ENCODE results near the gene ACADL.
A peak's percentile ranks its signal among the peaks of the same experiment; 100 is the strongest.

ACADL gene

GRCh38 chr2:210170446-210171303, 54.6 kb downstream of the ACADL start:
- peak overlapping the region; percentile 98 for H3K27ac Mint-ChIP-seq
- DNase-seq: peak; percentile 99
- no peaks in the 10 kb centered on the region for H3K9me3 Mint-ChIP-seq
- H3K4me1 Mint-ChIP-seq: peaks cover 48% of the 10 kb centered on the region
- ATAC-seq: peak; percentile 75
- peak overlapping the region; percentile 95 for H3K4me3 Mint-ChIP-seq
- H3K36me3 Mint-ChIP-seq (ENCODE audit: low read depth): no peaks in the 10 kb centered on the region
- H3K27me3 Mint-ChIP-seq: peaks cover 5% of the 10 kb centered on the region

- Mint-ChIP-seq H3K36me3 (ENCODE audit: low read depth) (no peaks in the 10 kb centered on the region), H3K9me3 (no peaks in the 10 kb centered on the region), H3K27ac (peak overlapping the region; percentile 98), H3K4me1 (peaks cover 48% of the 10 kb centered on the region), H3K27me3 (peaks cover 5% of the 10 kb centered on the region), H3K4me3 (peak overlapping the region; percentile 95)
- no peak for ATAC-seq
- no peak for DNase-seq
Observed at GRCh38 chr2:210170196-210170445, 55.1 kb downstream of the ACADL start.

GRCh38 chr2:210169516-210170195, 55.6 kb downstream of the ACADL start:
- Mint-ChIP-seq H3K27me3 (peaks cover 5% of the 10 kb centered on the region), H3K36me3 (ENCODE audit: low read depth) (no peaks in the 10 kb centered on the region), H3K4me3 (peak overlapping the region; percentile 95), H3K27ac (peak overlapping the region; percentile 98), H3K4me1 (peaks cover 48% of the 10 kb centered on the region), H3K9me3 (no peaks in the 10 kb centered on the region)
- no peak for DNase-seq
- peak; percentile 60 for ATAC-seq

- Mint-ChIP-seq H3K9me3 (no peaks in the 10 kb centered on the region), H3K4me1 (peaks cover 58% of the 10 kb centered on the region), H3K4me3 (no peak overlapping the region), H3K36me3 (ENCODE audit: low read depth) (no peaks in the 10 kb centered on the region), H3K27ac (no peak overlapping the region), H3K27me3 (peaks cover 3% of the 10 kb centered on the region)
- ATAC-seq (no peak), DNase-seq (no peak)
Observed at GRCh38 chr2:210167227-210167626, 58.0 kb downstream of the ACADL start.

GRCh38 chr2:210162466-210163124, 62.7 kb downstream of the ACADL start:
- ATAC-seq: no peak
- Mint-ChIP-seq H3K9me3 (no peaks in the 10 kb centered on the region), H3K4me3 (no peak overlapping the region), H3K4me1 (peaks cover 24% of the 10 kb centered on the region), H3K27ac (no peak overlapping the region), H3K36me3 (ENCODE audit: low read depth) (peaks cover 2% of the 10 kb centered on the region), H3K27me3 (no peaks in the 10 kb centered on the region)
- DNase-seq: no peak

- DNase-seq: no peak
- no peak overlapping the region for H3K27ac Mint-ChIP-seq
- no peaks in the 10 kb centered on the region for H3K27me3 Mint-ChIP-seq
- H3K36me3 Mint-ChIP-seq (ENCODE audit: low read depth): peaks cover 5% of the 10 kb centered on the region
- peaks cover 14% of the 10 kb centered on the region for H3K4me1 Mint-ChIP-seq
- ATAC-seq: no peak
- H3K4me3 Mint-ChIP-seq: no peak overlapping the region
- no peaks in the 10 kb centered on the region for H3K9me3 Mint-ChIP-seq
Observed at GRCh38 chr2:210159059-210159458, 66.2 kb downstream of the ACADL start.

- no peak overlapping the region for H3K27ac Mint-ChIP-seq
- no peaks in the 10 kb centered on the region for H3K9me3 Mint-ChIP-seq
- peaks cover 11% of the 10 kb centered on the region for H3K36me3 Mint-ChIP-seq (ENCODE audit: low read depth)
- peaks cover 12% of the 10 kb centered on the region for H3K4me1 Mint-ChIP-seq
- no peaks in the 10 kb centered on the region for H3K27me3 Mint-ChIP-seq
- no peak for DNase-seq
- ATAC-seq: no peak
- no peak overlapping the region for H3K4me3 Mint-ChIP-seq
Observed at GRCh38 chr2:210158236-210158635, 67.0 kb downstream of the ACADL start.

- DNase-seq: no peak
- H3K9me3 Mint-ChIP-seq: no peaks in the 10 kb centered on the region
- no peaks in the 10 kb centered on the region for H3K27me3 Mint-ChIP-seq
- no peak overlapping the region for H3K4me3 Mint-ChIP-seq
- no peak overlapping the region for H3K27ac Mint-ChIP-seq
- no peak for ATAC-seq
- peaks cover 4% of the 10 kb centered on the region for H3K4me1 Mint-ChIP-seq
- H3K36me3 Mint-ChIP-seq (ENCODE audit: low read depth): peaks cover 11% of the 10 kb centered on the region
Observed at GRCh38 chr2:210157526-210157925, 67.7 kb downstream of the ACADL start.

GRCh38 chr2:210147614-210148013, 77.6 kb downstream of the ACADL start:
- no peak for DNase-seq
- H3K4me1 Mint-ChIP-seq: no peaks in the 10 kb centered on the region
- no peak for ATAC-seq
- peaks cover 24% of the 10 kb centered on the region for H3K9me3 Mint-ChIP-seq
- H3K27ac Mint-ChIP-seq: no peak overlapping the region
- peaks cover 40% of the 10 kb centered on the region for H3K36me3 Mint-ChIP-seq (ENCODE audit: low read depth)
- H3K27me3 Mint-ChIP-seq: no peaks in the 10 kb centered on the region
- H3K4me3 Mint-ChIP-seq: no peak overlapping the region
